Measurements from ENCODE around the gene CACNB4.

The CACNB4 gene

GRCh38 chr2:151882786-151883445 is 215.9 kb downstream of the CACNB4 start:
- no peak for DNase-seq (ENCODE audit: low spot score)
- Histone ChIP-seq H3K27ac (ENCODE audit: poor library complexity, severe bottlenecking) (no peak overlapping the region), H3K4me1 (ENCODE audit: insufficient read depth, poor library complexity, severe bottlenecking) (no peaks in the 10 kb centered on the region), H3K36me3 (ENCODE audit: low read depth) (no peaks in the 10 kb centered on the region), H3K27me3 (ENCODE audit: insufficient read depth, poor library complexity, severe bottlenecking) (no peaks in the 10 kb centered on the region), H3K4me3 (ENCODE audit: severe bottlenecking) (no peak overlapping the region), H3K9me3 (ENCODE audit: severe bottlenecking) (no peaks in the 10 kb centered on the region)
- TF ChIP-seq CTCF (IDR thresholded peaks at IDR 0.05; ENCODE audit: poor library complexity, severe bottlenecking): no peak
- no peak for ATAC-seq (ENCODE audit: low read depth)

- Histone ChIP-seq H3K36me3 (ENCODE audit: low read depth) (no peaks in the 10 kb centered on the region), H3K27ac (ENCODE audit: poor library complexity, severe bottlenecking) (no peak overlapping the region), H3K4me3 (ENCODE audit: severe bottlenecking) (no peak overlapping the region), H3K9me3 (ENCODE audit: severe bottlenecking) (no peaks in the 10 kb centered on the region), H3K27me3 (ENCODE audit: insufficient read depth, poor library complexity, severe bottlenecking) (no peaks in the 10 kb centered on the region), H3K4me1 (ENCODE audit: insufficient read depth, poor library complexity, severe bottlenecking) (no peaks in the 10 kb centered on the region)
- no peak for ATAC-seq (ENCODE audit: low read depth)
- no peak for TF ChIP-seq CTCF (IDR thresholded peaks at IDR 0.05; ENCODE audit: poor library complexity, severe bottlenecking)
- no peak for DNase-seq (ENCODE audit: low spot score)
Measured at GRCh38 chr2:151881342-151881741, 217.5 kb downstream of the CACNB4 start.

GRCh38 chr2:151880586-151880985 is 218.3 kb downstream of the CACNB4 start:
- H3K27ac ChIP-seq (ENCODE audit: poor library complexity, severe bottlenecking): no peak overlapping the region
- no peak for DNase-seq (ENCODE audit: low spot score)
- no peak for ATAC-seq (ENCODE audit: low read depth)
- no peak overlapping the region for H3K4me3 ChIP-seq (ENCODE audit: severe bottlenecking)
- H3K36me3 ChIP-seq (ENCODE audit: low read depth): no peaks in the 10 kb centered on the region
- H3K4me1 ChIP-seq (ENCODE audit: insufficient read depth, poor library complexity, severe bottlenecking): no peaks in the 10 kb centered on the region
- no peak for TF ChIP-seq CTCF (IDR thresholded peaks at IDR 0.05; ENCODE audit: poor library complexity, severe bottlenecking)
- H3K27me3 ChIP-seq (ENCODE audit: insufficient read depth, poor library complexity, severe bottlenecking): no peaks in the 10 kb centered on the region
- H3K9me3 ChIP-seq (ENCODE audit: severe bottlenecking): no peaks in the 10 kb centered on the region

GRCh38 chr2:151878655-151879563 is 219.9 kb downstream of the CACNB4 start:
- no peak overlapping the region for H3K27ac ChIP-seq (ENCODE audit: poor library complexity, severe bottlenecking)
- no peak for TF ChIP-seq CTCF (IDR thresholded peaks at IDR 0.05; ENCODE audit: poor library complexity, severe bottlenecking)
- H3K27me3 ChIP-seq (ENCODE audit: insufficient read depth, poor library complexity, severe bottlenecking): no peaks in the 10 kb centered on the region
- H3K4me1 ChIP-seq (ENCODE audit: insufficient read depth, poor library complexity, severe bottlenecking): no peaks in the 10 kb centered on the region
- no peaks in the 10 kb centered on the region for H3K9me3 ChIP-seq (ENCODE audit: severe bottlenecking)
- no peak overlapping the region for H3K4me3 ChIP-seq (ENCODE audit: severe bottlenecking)
- DNase-seq (ENCODE audit: low spot score) (no peak), ATAC-seq (ENCODE audit: low read depth) (no peak)
- no peaks in the 10 kb centered on the region for H3K36me3 ChIP-seq (ENCODE audit: low read depth)
